ENCODE data around the gene FGF4. TPM values are rescaled to one million over a fixed set of nuclear protein-coding genes. Genes with fewer than 3 reads are reported as not detected.

Gene FGF4
- total RNA-seq, 1 donor from 2014 or later: not detected

DNA sequence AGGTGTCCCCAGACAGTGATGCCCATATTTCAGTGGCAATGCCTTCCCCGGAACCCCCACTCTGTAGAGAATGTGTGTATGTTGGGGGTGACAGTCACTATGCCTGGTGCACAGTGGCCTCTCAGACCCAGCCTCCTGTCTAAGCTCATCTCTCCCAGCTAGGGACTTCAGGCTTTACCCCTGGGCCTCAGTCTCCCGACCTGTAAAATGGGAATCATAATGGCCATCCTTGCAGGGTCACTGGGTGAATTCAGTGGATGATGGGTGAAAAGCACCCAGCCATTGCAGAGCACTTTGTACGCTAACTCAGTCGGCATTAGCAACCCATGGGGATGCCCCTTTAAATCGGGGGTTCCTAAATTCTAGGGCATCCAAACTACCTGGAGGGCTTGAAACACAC, 25.1 kb upstream of the FGF4 start:
- DNase-seq (ENCODE audit: low read depth): no peak
- H3K4me3 ChIP-seq (ENCODE audit: low read depth, low read length): no peak overlapping the region
- TF ChIP-seq, protein P1, sequence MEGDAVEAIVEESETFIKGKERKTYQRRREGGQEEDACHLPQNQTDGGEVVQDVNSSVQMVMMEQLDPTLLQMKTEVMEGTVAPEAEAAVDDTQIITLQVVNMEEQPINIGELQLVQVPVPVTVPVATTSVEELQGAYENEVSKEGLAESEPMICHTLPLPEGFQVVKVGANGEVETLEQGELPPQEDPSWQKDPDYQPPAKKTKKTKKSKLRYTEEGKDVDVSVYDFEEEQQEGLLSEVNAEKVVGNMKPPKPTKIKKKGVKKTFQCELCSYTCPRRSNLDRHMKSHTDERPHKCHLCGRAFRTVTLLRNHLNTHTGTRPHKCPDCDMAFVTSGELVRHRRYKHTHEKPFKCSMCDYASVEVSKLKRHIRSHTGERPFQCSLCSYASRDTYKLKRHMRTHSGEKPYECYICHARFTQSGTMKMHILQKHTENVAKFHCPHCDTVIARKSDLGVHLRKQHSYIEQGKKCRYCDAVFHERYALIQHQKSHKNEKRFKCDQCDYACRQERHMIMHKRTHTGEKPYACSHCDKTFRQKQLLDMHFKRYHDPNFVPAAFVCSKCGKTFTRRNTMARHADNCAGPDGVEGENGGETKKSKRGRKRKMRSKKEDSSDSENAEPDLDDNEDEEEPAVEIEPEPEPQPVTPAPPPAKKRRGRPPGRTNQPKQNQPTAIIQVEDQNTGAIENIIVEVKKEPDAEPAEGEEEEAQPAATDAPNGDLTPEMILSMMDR (conservative IDR thresholded peaks at IDR 0.05; ENCODE audit: low read depth, low read length): no peak

DNA sequence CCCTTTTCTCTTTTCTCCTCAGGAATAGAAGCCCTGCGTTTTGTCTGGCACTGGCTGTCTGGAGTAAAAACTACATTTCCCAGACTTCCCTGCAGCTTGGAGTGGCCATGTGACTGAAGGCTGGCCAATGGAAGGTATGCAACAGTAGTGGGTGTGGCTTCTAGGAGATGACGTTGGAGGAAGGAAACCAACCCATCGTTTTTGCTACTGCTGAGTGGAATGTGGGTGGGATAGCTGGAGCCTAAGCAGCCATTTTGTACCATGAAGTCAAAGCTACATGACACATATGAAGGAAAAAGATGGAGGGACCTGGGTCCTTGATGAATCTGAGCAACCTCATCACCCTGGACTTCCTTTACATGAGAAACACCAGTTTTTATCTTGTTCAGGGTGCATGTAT, 24.4 kb upstream of the FGF4 start:
- DNase-seq (ENCODE audit: low read depth): no peak
- TF ChIP-seq, protein P1 (conservative IDR thresholded peaks at IDR 0.05; ENCODE audit: low read depth, low read length): no peak
- H3K4me3 ChIP-seq (ENCODE audit: low read depth, low read length): no peak overlapping the region

DNA sequence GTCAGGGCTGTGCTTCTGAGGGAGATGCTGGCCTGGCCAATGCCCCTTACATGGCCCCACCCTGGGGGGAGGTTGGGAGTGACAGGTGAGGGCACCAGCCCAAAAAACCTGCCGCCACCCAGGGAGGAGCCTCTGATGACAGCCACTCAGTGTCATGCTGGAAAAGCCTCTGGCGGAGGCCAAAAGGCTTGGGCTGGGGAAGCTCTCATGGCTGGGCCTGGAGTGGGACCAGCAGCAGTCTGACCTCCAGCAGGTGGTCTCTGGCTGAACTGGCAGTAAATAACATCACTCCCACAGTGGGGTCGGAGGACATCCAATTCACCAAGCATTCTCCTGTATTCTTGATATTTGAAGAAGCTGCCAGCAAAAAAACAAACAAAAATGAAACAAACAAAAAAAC, 24.0 kb upstream of the FGF4 start:
- H3K4me3 ChIP-seq (ENCODE audit: low read depth, low read length): no peak overlapping the region
- TF ChIP-seq, protein P1 (conservative IDR thresholded peaks at IDR 0.05; ENCODE audit: low read depth, low read length): no peak

DNA sequence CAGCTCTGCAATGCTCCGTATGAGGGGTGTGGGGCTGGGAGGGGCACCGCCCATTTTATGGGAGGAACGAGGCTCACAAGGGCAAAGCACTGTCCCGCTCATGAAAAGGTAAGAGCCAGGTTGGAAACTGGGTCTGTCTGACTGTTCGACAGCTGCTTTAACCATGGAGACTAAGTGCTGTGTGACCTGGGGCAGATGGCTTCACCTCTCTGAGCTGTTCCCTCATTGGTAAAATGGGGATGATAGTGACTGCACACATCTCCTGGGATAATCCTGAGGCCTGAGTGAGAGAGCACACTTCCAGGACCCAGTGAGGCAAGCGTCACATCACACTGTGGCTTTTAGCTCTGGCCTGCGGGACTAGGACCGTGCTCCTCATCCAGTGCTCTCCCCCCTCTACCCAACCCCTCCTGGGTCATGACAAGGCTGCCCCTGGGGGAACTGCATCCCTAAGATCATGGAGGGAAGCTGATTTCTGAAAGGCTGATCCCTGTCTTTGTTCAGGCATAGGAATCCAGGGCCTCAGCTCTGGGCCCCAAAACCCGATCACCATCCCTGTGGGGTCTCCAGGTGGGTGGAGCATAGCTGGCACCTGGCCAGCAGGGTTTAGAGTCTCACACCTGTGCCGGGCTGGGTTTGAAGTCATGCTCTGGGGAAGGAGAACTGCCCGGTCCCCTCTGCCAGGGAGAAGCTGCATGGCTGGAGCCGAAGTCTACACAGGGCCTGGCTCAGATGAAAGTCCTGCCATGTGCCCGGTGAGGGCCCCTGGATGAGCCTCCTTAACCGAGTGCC, 22.8 kb upstream of the FGF4 start:
- DNase-seq (ENCODE audit: low read depth): no peak
- TF ChIP-seq, protein P1 (conservative IDR thresholded peaks at IDR 0.05; ENCODE audit: low read depth, low read length): no peak
- no peak overlapping the region for H3K4me3 ChIP-seq (ENCODE audit: low read depth, low read length)

More for the DNA sequence above, 24.0 kb upstream of the FGF4 start:
- DNase-seq (ENCODE audit: low read depth): no peak

DNA sequence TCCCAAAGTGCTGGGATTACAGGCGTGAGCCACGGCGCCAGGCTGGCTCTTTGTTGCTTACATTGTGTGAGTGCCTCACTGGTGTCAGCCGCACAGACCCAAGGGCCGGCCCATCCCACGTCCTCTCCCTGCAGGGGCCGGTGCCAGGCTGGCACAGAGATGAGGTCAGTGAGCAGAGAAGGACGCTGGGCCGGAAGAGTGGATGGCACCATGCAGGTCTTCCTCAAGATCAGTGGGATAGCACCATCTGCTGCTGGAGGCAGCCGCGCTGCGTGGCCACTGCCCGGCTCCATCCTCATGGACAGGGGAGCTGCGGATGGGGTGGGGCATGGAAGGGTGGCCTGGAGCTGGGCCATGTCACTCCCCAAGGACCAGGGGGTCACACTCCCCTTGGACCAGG, 22.0 kb upstream of the FGF4 start:
- DNase-seq (ENCODE audit: low read depth): no peak
- H3K4me3 ChIP-seq (ENCODE audit: low read depth, low read length): no peak overlapping the region
- TF ChIP-seq, protein P1 (conservative IDR thresholded peaks at IDR 0.05; ENCODE audit: low read depth, low read length): peak; percentile 42

DNA sequence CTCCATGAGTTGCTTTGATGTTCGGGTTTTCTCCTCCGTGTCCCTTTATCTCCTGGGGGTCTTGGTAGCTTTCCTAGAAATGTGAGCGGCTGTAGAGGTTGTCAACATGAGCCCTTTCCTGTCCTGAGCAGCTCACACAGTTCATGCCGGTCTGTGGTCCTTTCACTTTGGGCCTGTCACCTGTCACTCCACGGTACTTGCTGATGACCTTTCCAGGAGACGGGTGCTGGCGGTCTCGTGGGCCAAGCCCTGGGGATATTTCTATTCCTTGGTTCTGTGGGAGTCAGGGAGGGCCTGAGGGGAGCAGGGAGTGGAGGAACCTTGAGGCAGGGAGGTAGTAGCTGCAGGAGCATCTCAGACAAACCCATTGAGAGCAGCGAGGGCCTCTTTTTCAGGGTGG, 20.9 kb upstream of the FGF4 start:
- TF ChIP-seq, protein P1 (conservative IDR thresholded peaks at IDR 0.05; ENCODE audit: low read depth, low read length): no peak
- no peak overlapping the region for H3K4me3 ChIP-seq (ENCODE audit: low read depth, low read length)
- no peak for DNase-seq (ENCODE audit: low read depth)

Measured in epithelial cell of proximal tubule (primary cell).